ENCODE data around the gene SLC38A5.
"Not testable (repeated sequence)": the region's sequence is repeated elsewhere in the genome, so short reads cannot be mapped to it uniquely, and the experiment has no call there.

The SLC38A5 gene

GRCh38 chrX:48470110-48470832 lies at the start of gene SLC38A5:
TSS of gene SLC38A5 (minus strand) at chrX:48470260. CDS start at chrX:48467924, 2,336 bp downstream.
- DNase-seq: no peak

GRCh38 chrX:48519481-48519880 lies 49.4 kb upstream of the SLC38A5 start:
- DNase-seq: not testable (repeated sequence)

GRCh38 chrX:48516987-48517386 lies 46.9 kb upstream of the SLC38A5 start:
- no peak for DNase-seq

DNA sequence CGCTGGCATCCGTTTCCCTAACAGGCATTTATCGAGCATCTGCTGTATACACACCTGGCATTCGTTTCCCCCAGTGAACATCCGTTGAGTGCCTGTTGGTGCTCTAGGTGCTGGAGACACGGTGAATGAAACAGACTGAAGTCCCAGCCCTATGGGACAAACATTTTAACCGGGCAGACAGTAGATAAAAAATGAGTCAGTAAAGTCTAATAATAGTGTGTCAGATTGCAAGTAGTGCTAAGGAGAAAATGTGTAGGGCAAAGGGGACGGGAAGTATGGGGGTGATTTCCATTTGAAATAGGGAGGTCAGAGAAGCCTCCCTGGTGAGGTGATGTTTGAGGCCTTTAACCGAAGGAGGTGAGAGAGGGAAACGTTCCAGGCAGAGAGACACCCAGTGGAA lies 46.2 kb upstream of the SLC38A5 start:
- no peak for DNase-seq

GRCh38 chrX:48515842-48516241 lies 45.8 kb upstream of the SLC38A5 start:
- DNase-seq: no peak

GRCh38 chrX:48514868-48515460 lies 44.9 kb upstream of the SLC38A5 start:
- DNase-seq: no peak

GRCh38 chrX:48514126-48514806 lies 44.2 kb upstream of the SLC38A5 start:
- no peak for DNase-seq

GRCh38 chrX:48513670-48514069 lies 43.6 kb upstream of the SLC38A5 start:
- no peak for DNase-seq

- no peak for DNase-seq
These were observed 42.4 kb upstream of the SLC38A5 start for GRCh38 chrX:48512371-48512935.

GRCh38 chrX:48511560-48511959 lies 41.5 kb upstream of the SLC38A5 start:
- DNase-seq: no peak

GRCh38 chrX:48509619-48510018 lies 39.6 kb upstream of the SLC38A5 start:
- DNase-seq: no peak

GRCh38 chrX:48509245-48509590 lies 39.2 kb upstream of the SLC38A5 start:
- DNase-seq: no peak

DNA sequence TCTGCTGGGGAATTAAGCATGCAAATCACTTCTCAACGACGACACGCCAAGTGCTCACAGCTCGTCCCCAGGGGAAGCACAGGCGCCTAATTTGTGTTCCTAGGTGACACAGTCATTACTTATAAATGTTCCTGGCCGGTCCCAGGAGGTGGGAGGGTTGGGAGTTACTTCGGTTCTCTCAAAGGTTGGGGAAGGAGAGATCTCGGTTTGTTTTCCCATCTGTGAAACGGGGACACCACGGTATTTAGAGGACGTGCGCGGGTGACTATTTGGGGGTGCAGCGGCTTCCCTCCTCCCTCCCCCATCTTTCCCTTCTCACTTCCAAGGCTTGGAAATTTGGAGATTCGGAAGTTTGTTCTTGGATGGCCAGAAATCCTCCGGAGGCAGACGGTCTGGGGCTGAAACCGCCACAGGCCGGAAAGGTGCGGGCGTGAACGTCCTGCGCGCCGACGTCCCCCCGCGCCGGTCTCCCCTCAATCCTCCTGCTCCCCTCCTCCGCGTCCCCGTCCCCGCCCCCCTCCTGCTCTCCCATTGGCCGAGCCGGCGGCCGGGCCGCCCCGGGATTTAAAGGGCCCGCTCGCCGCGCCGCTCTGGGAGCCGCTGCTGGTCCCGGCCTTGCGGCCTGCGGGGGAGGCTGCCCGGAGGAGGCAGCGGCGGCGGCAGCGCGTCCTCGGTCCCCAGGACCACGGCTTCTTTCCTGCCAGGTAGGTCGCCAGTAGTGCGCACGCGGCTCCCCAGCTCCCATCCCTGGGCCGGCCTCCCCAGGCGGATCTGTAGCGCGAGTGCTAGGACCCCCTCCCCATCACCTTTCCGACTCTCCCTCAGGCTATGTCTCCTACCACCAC lies 38.6 kb upstream of the SLC38A5 start, which contains the start of gene PORCN:
TSS of gene PORCN (plus strand) at position 593 of the 845 bp plus-strand sequence. CDS start 829 bp downstream, outside the sequence.
- no peak for DNase-seq

GRCh38 chrX:48507246-48507645 lies 37.2 kb upstream of the SLC38A5 start:
- DNase-seq: no peak

DNA sequence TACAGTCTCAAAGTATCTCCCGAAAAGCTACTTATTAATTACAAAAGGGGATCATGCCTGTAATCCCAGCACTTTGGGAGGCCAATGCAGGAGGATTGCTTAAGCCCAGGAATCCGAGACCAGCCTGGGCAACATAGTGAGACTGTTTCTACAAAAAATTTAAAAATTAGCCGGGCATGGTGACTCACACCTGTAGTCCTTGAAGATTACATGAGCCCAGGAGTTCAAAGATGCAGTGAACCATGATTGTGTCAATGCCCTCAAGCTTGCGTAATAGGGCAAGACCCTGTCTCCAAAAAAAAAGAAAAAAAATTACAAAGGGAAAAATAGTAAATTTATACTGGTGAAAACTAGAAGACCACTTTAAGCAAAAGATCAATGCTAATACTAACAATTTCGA lies 35.4 kb upstream of the SLC38A5 start:
- no peak for DNase-seq

- DNase-seq: no peak
These were observed 34.2 kb upstream of the SLC38A5 start for GRCh38 chrX:48504261-48504660.

- no peak for DNase-seq
These were observed 28.3 kb upstream of the SLC38A5 start for GRCh38 chrX:48498374-48498809.

DNA sequence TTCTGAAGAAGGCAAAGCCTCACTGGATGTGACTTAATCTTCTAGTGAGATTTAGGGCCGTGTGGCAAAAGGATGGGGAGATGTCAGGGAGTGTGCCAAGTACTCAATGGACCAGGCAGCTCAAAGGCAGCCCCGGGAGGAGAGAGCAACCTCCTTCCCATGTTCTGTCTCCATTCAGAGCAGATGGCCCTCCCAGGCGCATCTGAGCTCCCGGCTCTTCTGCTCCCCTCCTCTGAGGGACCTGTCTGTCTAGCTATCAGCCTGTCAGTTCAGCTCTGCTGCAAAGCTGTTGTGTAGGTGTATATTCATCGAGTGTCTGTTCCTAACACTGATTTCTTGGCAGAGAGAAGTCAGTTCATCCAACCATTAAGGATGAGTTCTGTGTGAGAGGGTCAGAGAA lies 27.8 kb upstream of the SLC38A5 start:
- DNase-seq: no peak

- DNase-seq: no peak
These were observed 26.6 kb upstream of the SLC38A5 start for GRCh38 chrX:48496660-48497059.

GRCh38 chrX:48493890-48494364 lies 23.9 kb upstream of the SLC38A5 start:
- DNase-seq: no peak

- no peak for DNase-seq
These were observed 22.3 kb upstream of the SLC38A5 start for GRCh38 chrX:48492293-48492910.

DNA sequence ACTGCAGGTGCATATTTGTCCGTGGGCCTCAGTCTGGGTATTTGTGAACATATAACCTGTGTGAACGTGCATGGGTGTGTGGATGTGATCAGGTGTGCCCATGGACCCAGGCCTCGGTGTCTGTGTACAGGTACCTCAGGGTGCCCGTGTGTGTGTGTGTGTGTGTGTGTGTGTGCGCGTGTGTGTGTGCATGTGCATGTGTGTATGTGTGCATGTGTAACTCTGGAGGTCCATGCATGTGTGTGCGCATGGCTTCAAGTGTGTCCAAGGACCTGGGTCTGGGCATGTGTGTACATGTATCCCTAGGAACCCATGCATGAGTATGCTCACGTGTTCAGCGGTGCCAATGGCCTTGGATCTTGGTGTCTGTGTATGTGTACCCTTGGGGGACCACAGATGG lies 21.7 kb upstream of the SLC38A5 start:
- no peak for DNase-seq

All from NCI-H187 treated with DMSO at 0.1 percent for 48 hours (cell line).